ENCODE results near the gene CYP21A2. TPM values are rescaled to one million over a fixed set of nuclear protein-coding genes. Genes with fewer than 3 reads are reported as not detected.

The CYP21A2 gene
- total RNA-seq, 2 experiments from 2014 or later = 0.12 TPM; not detected in 1

DNA sequence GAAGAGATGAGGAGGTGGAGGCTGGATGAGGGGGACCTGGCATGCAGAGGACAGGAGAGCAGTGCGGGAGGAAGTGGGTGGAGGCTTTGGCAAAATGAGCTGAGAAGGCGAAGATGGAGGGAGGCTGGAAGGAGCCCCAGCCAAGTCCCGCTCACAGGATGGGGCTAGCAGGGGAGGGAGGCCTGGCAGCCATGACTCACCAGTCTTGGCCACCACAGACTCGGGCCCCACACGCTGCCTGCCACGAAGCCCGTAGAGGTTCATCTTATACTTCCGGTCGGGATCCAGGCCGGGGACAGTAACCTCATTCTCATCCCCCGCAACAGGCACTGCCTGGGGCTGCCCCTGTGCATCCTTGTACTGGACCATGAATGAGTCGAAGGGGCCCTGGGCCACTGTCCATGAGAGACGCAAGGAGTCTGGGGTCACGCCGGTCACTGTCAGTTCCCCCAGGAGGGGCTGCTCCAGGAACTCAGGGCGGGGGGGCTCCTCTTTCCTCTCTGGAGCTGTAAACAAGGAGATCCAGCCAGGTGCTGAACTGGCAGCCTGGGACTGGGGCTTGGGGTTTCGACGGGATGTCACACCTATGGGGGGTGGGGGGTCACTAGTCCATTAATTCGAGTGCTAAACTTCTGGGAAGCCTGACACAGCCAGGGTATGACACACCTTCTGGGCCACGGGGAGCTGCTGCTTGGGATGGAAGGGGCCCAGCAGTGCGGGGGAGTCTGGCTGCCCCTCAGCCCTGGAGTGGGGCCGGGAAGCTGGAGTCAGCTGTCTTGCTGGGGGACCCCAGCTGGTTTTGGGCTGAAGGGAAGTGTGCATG is 43.2 kb downstream of the CYP21A2 start:
- no peaks in the 10 kb centered on the region for H3K9me3 Mint-ChIP-seq
- DNase-seq = no peak
- no peaks in the 10 kb centered on the region for H3K36me3 Mint-ChIP-seq
- H3K4me1 Mint-ChIP-seq = peaks cover 4% of the 10 kb centered on the region
- H3K27ac Mint-ChIP-seq = no peak overlapping the region
- H3K4me3 Mint-ChIP-seq = no peak overlapping the region
- H3K27me3 Mint-ChIP-seq = peaks cover 29% of the 10 kb centered on the region

DNA sequence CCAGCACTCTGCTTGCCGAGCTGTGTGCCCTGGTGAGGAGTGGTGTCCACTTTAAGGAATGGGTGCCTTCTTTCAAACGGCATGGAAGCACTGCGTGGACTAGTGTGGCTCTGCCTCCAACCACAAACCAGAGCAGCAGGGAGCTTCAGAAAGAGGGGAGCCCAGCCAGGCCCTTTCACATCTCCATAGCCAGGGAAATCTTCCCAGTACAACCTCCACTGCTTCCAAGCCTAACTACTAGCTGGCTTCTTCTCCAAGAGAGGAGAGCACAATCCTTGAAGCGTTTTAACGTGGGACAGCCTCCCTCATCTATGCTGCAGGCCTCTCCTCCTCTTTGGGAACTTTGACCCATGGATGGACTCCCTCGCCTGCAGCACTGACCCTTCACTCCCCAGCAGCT is 44.3 kb downstream of the CYP21A2 start:
- Mint-ChIP-seq H3K36me3 (no peaks in the 10 kb centered on the region), H3K9me3 (no peaks in the 10 kb centered on the region), H3K27ac (no peak overlapping the region), H3K4me1 (peaks cover 11% of the 10 kb centered on the region), H3K4me3 (no peak overlapping the region), H3K27me3 (peaks cover 36% of the 10 kb centered on the region)
- DNase-seq = no peak

- Mint-ChIP-seq H3K27me3 (peaks cover 36% of the 10 kb centered on the region), H3K36me3 (no peaks in the 10 kb centered on the region), H3K4me1 (peaks cover 11% of the 10 kb centered on the region), H3K27ac (no peak overlapping the region), H3K4me3 (no peak overlapping the region), H3K9me3 (no peaks in the 10 kb centered on the region)
- DNase-seq = no peak
Measured at GRCh38 chr6:32082935-32083334, 44.7 kb downstream of the CYP21A2 start.

- Mint-ChIP-seq H3K4me1 (peaks cover 11% of the 10 kb centered on the region), H3K27ac (no peak overlapping the region), H3K4me3 (no peak overlapping the region), H3K9me3 (no peaks in the 10 kb centered on the region), H3K36me3 (no peaks in the 10 kb centered on the region), H3K27me3 (peaks cover 44% of the 10 kb centered on the region)
- no peak for DNase-seq
Measured at GRCh38 chr6:32083812-32084768, 45.9 kb downstream of the CYP21A2 start.

GRCh38 chr6:32084780-32085179 is 46.6 kb downstream of the CYP21A2 start:
- H3K4me1 Mint-ChIP-seq = peaks cover 11% of the 10 kb centered on the region
- H3K27ac Mint-ChIP-seq = no peak overlapping the region
- H3K27me3 Mint-ChIP-seq = peaks cover 49% of the 10 kb centered on the region
- no peaks in the 10 kb centered on the region for H3K9me3 Mint-ChIP-seq
- no peaks in the 10 kb centered on the region for H3K36me3 Mint-ChIP-seq
- DNase-seq = no peak
- H3K4me3 Mint-ChIP-seq = no peak overlapping the region

- Mint-ChIP-seq H3K27me3 (peaks cover 53% of the 10 kb centered on the region), H3K27ac (no peak overlapping the region), H3K36me3 (no peaks in the 10 kb centered on the region), H3K9me3 (no peaks in the 10 kb centered on the region), H3K4me3 (no peak overlapping the region), H3K4me1 (peaks cover 11% of the 10 kb centered on the region)
- DNase-seq = no peak
Measured at GRCh38 chr6:32085759-32086459, 47.7 kb downstream of the CYP21A2 start.

DNA sequence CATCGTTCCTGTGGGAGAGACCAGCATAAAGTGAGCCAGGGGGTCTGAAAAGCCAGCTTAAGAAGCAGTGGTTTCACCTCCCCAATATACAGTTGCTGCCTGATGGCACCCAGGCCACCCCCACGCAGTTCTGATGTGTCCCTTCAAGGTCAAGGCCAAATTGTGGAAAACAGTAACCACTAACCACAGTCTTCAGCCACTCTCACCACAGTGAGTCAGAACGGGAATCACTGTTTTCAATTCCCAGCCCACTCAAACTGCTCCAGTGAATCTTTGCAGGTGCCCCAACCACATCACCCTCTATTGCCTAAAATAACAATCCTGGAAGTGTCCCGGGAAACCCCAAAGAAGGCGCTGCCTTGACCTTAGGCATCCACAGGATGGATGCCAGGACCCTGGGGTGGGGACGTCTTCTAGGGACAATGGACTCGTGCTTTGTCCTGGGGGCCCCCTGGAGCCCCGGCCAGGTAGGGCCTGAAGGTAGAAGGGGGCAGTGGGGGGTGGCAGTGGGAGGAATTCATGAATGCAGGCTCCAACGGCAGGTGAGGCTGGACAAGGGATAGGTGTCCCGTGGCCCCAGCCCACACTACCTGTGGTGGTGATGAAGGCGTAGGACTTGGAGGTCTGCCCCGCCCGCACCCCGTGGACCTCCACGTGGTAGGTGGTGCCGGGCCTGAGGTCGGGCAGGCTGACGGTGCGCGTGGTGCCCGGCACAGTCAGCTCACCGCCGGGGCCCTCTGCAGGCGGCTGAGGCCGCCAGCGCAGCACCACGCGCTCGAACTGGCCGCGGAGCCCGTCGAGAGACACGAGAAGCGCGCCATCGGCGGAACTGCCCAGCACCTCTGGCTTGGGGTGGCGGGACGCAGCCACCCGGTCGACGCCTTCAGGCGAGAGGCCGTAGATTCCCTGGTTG is 48.7 kb downstream of the CYP21A2 start:
- H3K9me3 Mint-ChIP-seq = no peaks in the 10 kb centered on the region
- no peak overlapping the region for H3K4me3 Mint-ChIP-seq
- peak; percentile 55 for DNase-seq

DNA sequence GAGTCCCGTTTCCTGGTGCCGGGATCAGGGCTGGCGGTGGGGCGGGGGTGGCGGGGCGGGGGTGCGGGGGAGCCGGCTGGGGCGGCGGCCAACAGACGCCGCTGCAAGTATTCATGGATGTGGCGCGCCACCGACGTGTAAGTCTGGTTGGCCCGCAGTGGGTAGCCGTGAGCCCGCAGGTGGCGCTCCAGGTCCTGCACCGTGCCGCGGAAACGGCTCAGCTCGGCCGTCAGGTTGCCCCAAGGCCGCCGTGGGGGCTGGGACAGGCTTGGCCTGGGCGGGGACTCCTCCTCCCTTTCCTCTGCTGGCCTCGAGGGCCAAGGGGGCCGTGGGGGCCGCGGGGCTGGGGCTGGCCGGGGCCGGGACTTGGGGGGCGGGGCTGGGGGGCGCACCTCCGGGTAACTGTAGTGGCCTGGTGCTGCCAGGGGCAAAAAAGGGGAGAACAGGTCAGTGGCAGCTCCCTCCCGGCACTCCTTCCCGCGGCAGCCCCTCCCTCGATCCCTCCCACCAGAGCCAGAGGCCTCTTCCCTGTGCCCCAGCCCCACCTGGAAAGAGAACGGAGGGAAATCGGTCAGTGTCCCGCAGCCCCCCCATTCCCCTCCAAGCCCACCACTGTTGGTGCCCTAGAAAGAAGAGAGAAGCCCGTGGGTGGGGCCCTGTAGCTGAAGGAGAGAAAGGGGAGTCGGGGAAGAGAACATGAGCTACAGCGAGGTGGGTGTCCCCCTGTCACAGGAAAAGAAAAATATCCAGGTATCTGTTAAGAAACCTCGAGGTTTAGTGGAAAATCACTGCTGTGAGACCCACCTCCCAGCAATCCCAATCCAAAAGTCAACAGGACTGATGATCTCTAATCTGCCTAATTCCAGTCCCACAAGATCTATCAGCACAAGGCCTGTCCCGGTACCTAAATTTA is 49.6 kb downstream of the CYP21A2 start:
- no peak overlapping the region for H3K27ac Mint-ChIP-seq
- H3K4me1 Mint-ChIP-seq = peaks cover 11% of the 10 kb centered on the region
- no peaks in the 10 kb centered on the region for H3K9me3 Mint-ChIP-seq
- peak; percentile 79 for DNase-seq
- H3K27me3 Mint-ChIP-seq = peaks cover 62% of the 10 kb centered on the region
- H3K36me3 Mint-ChIP-seq = no peaks in the 10 kb centered on the region
- no peak overlapping the region for H3K4me3 Mint-ChIP-seq

More for the DNA sequence above, 48.7 kb downstream of the CYP21A2 start:
- Mint-ChIP-seq H3K27me3 (peaks cover 58% of the 10 kb centered on the region), H3K4me1 (peaks cover 11% of the 10 kb centered on the region), H3K27ac (no peak overlapping the region), H3K36me3 (no peaks in the 10 kb centered on the region)

DNA sequence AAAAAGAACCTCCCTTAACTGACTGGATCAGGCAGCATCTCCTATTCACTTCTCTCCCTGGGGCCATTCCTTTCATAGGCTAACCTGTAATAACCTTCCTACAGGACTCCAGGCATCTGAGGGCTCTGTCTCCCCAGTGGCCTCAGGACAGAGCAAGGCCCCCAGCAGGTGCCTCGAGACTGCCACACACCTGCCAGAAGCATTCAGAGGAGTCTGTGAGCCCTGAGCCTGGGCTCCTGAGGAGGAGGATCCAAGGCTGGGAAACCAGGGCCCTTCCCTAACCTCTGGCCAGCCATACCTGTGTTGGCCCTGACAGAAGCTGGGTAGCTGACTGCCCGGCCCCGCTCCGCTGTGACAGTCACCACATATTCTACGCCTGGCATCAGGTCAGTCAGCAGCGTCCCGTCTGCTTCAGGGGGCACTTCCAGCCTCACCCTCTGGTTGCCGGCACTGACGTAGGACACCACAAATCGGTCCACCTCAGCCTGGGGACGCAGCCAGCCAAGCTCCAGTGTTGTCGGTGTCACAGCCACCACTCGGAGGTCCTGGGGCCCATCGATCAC is 50.4 kb downstream of the CYP21A2 start:
- no peak overlapping the region for H3K27ac Mint-ChIP-seq
- DNase-seq = no peak
- H3K27me3 Mint-ChIP-seq = peaks cover 63% of the 10 kb centered on the region
- H3K36me3 Mint-ChIP-seq = no peaks in the 10 kb centered on the region
- no peaks in the 10 kb centered on the region for H3K9me3 Mint-ChIP-seq
- H3K4me3 Mint-ChIP-seq = no peak overlapping the region
- peaks cover 11% of the 10 kb centered on the region for H3K4me1 Mint-ChIP-seq

DNA sequence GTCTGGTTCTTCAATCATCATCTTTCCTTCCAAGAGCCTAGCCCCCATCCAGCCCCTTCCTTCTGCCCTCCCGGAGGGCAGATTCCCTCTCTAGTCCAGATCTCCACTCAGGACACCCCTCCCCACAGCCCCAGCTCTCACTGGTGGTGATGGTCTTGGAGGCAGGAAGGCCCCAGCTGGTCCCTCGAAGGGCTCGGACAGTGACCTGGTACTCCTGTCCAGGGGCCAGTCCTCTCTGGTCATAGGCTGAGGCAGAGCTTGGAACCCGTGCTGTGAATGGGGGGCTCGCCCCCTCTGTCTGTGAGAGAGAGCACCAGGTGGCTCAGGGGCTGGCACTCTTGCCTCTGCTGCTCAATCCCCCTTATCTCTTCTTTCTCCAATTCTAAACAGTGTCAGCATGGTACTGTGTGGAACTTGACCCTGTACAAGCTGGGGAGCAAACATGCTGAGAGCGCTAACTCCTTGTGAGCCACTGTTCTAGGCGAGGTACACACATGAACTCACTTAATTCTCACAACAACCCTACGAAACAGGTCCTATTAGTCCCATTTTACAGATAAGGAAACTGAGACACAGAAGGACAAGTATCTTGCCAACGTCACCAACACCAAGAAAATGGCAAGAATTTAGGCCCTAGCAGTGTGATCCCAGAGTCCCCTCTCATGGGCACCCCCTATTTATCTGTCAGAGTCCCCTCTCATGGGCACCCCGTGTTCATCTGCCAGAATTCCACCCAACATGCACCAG is 51.0 kb downstream of the CYP21A2 start:
- H3K36me3 Mint-ChIP-seq = no peaks in the 10 kb centered on the region
- H3K4me3 Mint-ChIP-seq = no peak overlapping the region
- H3K27me3 Mint-ChIP-seq = peaks cover 64% of the 10 kb centered on the region
- no peaks in the 10 kb centered on the region for H3K9me3 Mint-ChIP-seq
- no peak for DNase-seq
- no peak overlapping the region for H3K27ac Mint-ChIP-seq
- H3K4me1 Mint-ChIP-seq = peaks cover 11% of the 10 kb centered on the region
